Measurements from ENCODE around the gene C6orf89. TPM values are rescaled to one million over a fixed set of nuclear protein-coding genes. Genes with fewer than 3 reads are reported as not detected.

The C6orf89 gene
- total RNA-seq (10 to 100 TPM; 37.4 to 40.0 TPM), polyA plus RNA-seq (51.6 TPM)

DNA sequence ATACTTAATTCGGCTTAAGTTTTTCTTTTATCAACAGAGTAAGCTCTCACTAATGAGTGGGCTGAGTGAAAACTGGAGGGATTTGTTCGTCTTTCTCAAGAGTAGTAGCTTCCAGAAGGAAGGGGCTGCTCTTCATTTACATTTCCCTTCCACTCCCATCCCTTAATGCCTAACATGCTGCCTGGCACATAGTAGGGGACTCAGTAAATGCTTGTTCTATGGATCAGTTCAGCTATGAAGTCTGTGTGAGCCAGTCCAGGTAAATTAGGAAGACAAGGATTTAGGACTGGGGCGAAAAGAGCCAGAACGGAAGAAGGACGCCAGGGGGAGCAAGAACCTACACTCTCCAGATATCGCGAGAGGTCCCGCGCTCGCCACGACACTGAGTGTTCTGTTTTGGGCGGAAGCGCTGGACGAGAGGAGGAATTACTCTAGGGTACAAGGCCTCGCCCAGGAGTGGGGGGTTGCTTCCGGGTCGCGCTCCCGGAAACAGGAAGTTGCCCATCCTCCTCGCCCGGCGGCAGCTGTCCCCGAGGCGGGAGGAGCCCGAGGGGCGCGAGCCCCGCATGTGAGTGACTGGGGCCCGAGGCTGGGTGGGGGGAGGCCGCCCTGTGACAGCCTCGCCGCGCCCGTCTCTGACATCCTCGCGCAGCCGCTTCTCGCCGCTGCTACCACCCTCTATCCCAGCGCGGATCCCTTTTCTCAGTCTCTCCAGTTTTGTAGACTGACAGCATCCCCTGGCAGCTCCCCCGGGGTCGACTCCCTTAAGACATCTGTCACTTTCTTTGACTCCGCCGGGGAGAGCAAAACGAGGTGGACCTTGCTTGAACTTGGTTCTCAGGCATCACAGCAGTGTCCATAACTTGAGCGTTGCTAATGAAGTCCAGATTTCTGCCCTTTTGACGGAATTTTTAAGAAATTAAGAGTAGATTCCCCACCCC lies at the start of gene C6orf89:
C6orf89 (plus strand) TSS at position 492 of the 941 bp plus-strand sequence. CDS start 13,493 bp downstream, outside the sequence.
- H3K27me3 ChIP-seq (ENCODE audit: insufficient read depth, low read length, poor library complexity, severe bottlenecking) = no peaks in the 10 kb centered on the region
- ChIA-PET POLR2A (interaction anchor here (1.1 to 2.4 kb wide), 6 partner anchors 12 to 285 kb away, joined by 3 to 21 read pairs (median 10); partner anchors contain the start of genes MTCH1 and PPIL1), CTCF (interaction anchor here (0.6 to 5.0 kb wide), 32 partner anchors 9 to 337 kb away, joined by 3 to 93 read pairs (median 4); partner anchors contain the start of genes MTCH1 and PPIL1)
- Mint-ChIP-seq H3K27ac (peak within 1 kb of the TSS; percentile 84 to 97 (median 96)), H3K9me3 (no peaks in the 10 kb centered on the region), H3K36me3 (peaks cover 0 to 3% (median 2%) of the 10 kb centered on the region in 3 donors), H3K4me3 (peak within 1 kb of the TSS; percentile 79 to 96 (median 91)), H3K4me1 (peaks cover 32 to 50% (median 50%) of the 10 kb centered on the region in 3 donors), H3K27me3 (no peaks in the 10 kb centered on the region)
- H3K36me3 ChIP-seq (ENCODE audit: insufficient read depth, low read length) = no peaks in the 10 kb centered on the region
- H3K9me3 ChIP-seq (ENCODE audit: low read length) = no peaks in the 10 kb centered on the region
- peak within 1 kb of the TSS; percentile 72 for H3K4me3 ChIP-seq (ENCODE audit: low read length)
- DNase-seq = peak; percentile 95 to 99 (median 97)
- peak within 1 kb of the TSS; percentile 82 for H3K27ac ChIP-seq (ENCODE audit: low read depth, low read length)
- peaks cover 34% of the 10 kb centered on the region for H3K4me1 ChIP-seq (ENCODE audit: insufficient read depth, low read length)

- POLR2A ChIA-PET = no interaction called here
- Mint-ChIP-seq H3K27ac (peak overlapping the region in 1 of 8 donors; percentile 66), H3K36me3 (peaks cover 0 to 3% (median 0%) of the 10 kb centered on the region in 3 donors), H3K4me1 (peaks cover 11 to 23% (median 12%) of the 10 kb centered on the region in 3 donors), H3K9me3 (no peaks in the 10 kb centered on the region), H3K27me3 (peaks cover 27 to 39% of the 10 kb centered on the region in 2 donors), H3K4me3 (no peak overlapping the region)
- Histone ChIP-seq H3K27ac (ENCODE audit: low read depth, low read length) (no peak overlapping the region), H3K4me3 (ENCODE audit: low read length) (no peak overlapping the region), H3K4me1 (ENCODE audit: insufficient read depth, low read length) (peaks cover 15% of the 10 kb centered on the region), H3K27me3 (ENCODE audit: insufficient read depth, low read length, poor library complexity, severe bottlenecking) (peaks cover 15% of the 10 kb centered on the region), H3K9me3 (ENCODE audit: low read length) (no peaks in the 10 kb centered on the region), H3K36me3 (ENCODE audit: insufficient read depth, low read length) (no peaks in the 10 kb centered on the region)
- DNase-seq = no peak
- CTCF ChIA-PET = no interaction called here
Measured at GRCh38 chr6:36836111-36837021, 49.4 kb upstream of the C6orf89 start.

DNA sequence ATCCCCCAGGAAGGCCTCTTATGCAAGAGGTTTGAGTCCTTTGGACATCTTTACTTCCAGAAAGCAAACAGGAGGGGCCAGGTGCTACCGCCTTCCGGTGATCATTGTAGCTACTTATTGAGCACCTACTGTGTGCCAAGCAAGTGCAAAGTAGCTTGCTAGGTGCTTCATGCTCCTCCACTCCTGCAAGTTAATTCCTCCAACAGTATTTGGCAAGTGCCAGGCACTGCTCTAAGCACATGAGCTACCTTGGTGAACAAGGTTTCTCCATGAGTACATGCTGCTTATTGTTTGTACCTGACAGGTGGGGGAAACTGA lies 48.8 kb upstream of the C6orf89 start:
- Histone ChIP-seq H3K4me3 (ENCODE audit: low read length) (no peak overlapping the region), H3K9me3 (ENCODE audit: low read length) (no peaks in the 10 kb centered on the region), H3K27me3 (ENCODE audit: insufficient read depth, low read length, poor library complexity, severe bottlenecking) (peaks cover 15% of the 10 kb centered on the region), H3K27ac (ENCODE audit: low read depth, low read length) (no peak overlapping the region), H3K4me1 (ENCODE audit: insufficient read depth, low read length) (peaks cover 15% of the 10 kb centered on the region), H3K36me3 (ENCODE audit: insufficient read depth, low read length) (no peaks in the 10 kb centered on the region)
- CTCF ChIA-PET = no interaction called here
- peak overlapping the region in 1 of 7 donors; percentile 33 for H3K4me3 Mint-ChIP-seq
- H3K27ac Mint-ChIP-seq = no peak overlapping the region
- POLR2A ChIA-PET = no interaction called here
- H3K36me3 Mint-ChIP-seq = peaks cover 0 to 3% (median 0%) of the 10 kb centered on the region in 3 donors
- peaks cover 11 to 23% (median 12%) of the 10 kb centered on the region in 3 donors for H3K4me1 Mint-ChIP-seq
- no peaks in the 10 kb centered on the region for H3K9me3 Mint-ChIP-seq
- peaks cover 27 to 40% of the 10 kb centered on the region in 2 donors for H3K27me3 Mint-ChIP-seq
- DNase-seq = no peak

GRCh38 chr6:36837686-36838085 lies 48.1 kb upstream of the C6orf89 start:
- H3K36me3 Mint-ChIP-seq = peaks cover 0 to 3% (median 0%) of the 10 kb centered on the region in 3 donors
- POLR2A ChIA-PET = interaction anchor here (0.5 kb wide), 1 partner anchor 497 kb away, joined by 3 read pairs; no protein-coding TSS in a partner anchor
- H3K4me1 Mint-ChIP-seq = peaks cover 11 to 23% (median 12%) of the 10 kb centered on the region in 3 donors

GRCh38 chr6:36838896-36839748 lies 46.6 kb upstream of the C6orf89 start, which contains the start of gene CPNE5:
CPNE5 (minus strand) TSS chr6:36839444; CDS start chr6:36839377, 67 bp downstream.
- no peaks in the 10 kb centered on the region for H3K9me3 Mint-ChIP-seq
- CTCF ChIA-PET = no interaction called here
- H3K36me3 Mint-ChIP-seq = peaks cover 0 to 3% (median 0%) of the 10 kb centered on the region in 3 donors
- no peak for DNase-seq
- Histone ChIP-seq H3K4me3 (ENCODE audit: low read length) (peak within 1 kb of the TSS; percentile 38), H3K27ac (ENCODE audit: low read depth, low read length) (no peak within 1 kb of the TSS), H3K9me3 (ENCODE audit: low read length) (no peaks in the 10 kb centered on the region), H3K27me3 (ENCODE audit: insufficient read depth, low read length, poor library complexity, severe bottlenecking) (peaks cover 15% of the 10 kb centered on the region), H3K36me3 (ENCODE audit: insufficient read depth, low read length) (no peaks in the 10 kb centered on the region), H3K4me1 (ENCODE audit: insufficient read depth, low read length) (peaks cover 15% of the 10 kb centered on the region)
- POLR2A ChIA-PET = no interaction called here
- H3K27me3 Mint-ChIP-seq = peaks cover 27 to 35% of the 10 kb centered on the region in 2 donors
- peak within 1 kb of the TSS; percentile 46 to 91 (median 77) for H3K4me3 Mint-ChIP-seq
- H3K27ac Mint-ChIP-seq = peak within 1 kb of the TSS in 3 of 8 donors; percentile 26 to 29 (median 27)
- H3K4me1 Mint-ChIP-seq = peaks cover 11 to 23% (median 12%) of the 10 kb centered on the region in 3 donors

More at GRCh38 chr6:36837686-36838085, 48.1 kb upstream of the C6orf89 start:
- Mint-ChIP-seq H3K27me3 (peaks cover 27 to 40% of the 10 kb centered on the region in 2 donors), H3K9me3 (no peaks in the 10 kb centered on the region), H3K4me3 (peak overlapping the region in 4 of 7 donors; percentile 12 to 62 (median 50)), H3K27ac (peak overlapping the region in 1 of 8 donors; percentile 87)
- H3K27ac ChIP-seq (ENCODE audit: low read depth, low read length) = no peak overlapping the region
- CTCF ChIA-PET = interaction anchor here (0.7 kb wide), 1 partner anchor 1520 kb away, joined by 3 read pairs; no protein-coding TSS in a partner anchor
- peaks cover 15% of the 10 kb centered on the region for H3K4me1 ChIP-seq (ENCODE audit: insufficient read depth, low read length)
- H3K9me3 ChIP-seq (ENCODE audit: low read length) = no peaks in the 10 kb centered on the region
- no peak overlapping the region for H3K4me3 ChIP-seq (ENCODE audit: low read length)
- peaks cover 15% of the 10 kb centered on the region for H3K27me3 ChIP-seq (ENCODE audit: insufficient read depth, low read length, poor library complexity, severe bottlenecking)
- H3K36me3 ChIP-seq (ENCODE audit: insufficient read depth, low read length) = no peaks in the 10 kb centered on the region
- DNase-seq = no peak

DNA sequence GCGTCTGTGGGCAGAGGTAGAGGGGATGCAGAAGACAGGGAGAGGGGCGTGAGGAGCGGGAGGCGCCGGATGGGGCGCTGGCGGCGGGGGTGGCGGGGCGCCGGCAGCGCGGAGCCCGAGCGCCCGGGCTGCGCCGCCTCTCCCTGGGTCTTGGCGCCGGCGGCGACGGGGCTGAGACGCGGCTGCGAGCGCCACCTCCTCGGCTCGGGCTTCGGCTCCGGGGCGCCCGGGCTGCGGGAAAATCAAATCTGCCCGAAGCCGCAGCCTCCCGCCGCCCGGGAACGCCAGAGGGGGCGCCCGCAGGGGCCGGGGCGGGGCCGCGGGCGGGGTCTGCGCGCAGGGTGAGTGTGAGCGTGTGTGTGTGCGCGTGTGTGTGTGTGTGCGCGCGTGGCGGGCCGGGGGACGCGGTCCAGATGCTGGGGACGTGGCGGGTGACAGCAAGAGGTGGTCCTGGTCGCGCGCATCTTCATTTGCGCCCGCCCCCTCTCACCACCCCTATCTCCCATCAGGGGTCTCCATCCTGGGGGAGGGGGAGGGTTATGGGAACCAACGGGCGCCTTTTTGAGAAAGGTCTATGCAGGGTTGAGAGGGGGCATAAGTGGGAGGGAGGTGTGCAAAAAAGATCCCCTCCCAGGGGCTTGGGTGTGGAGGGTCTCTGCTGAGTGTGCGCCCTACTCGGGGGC lies 45.9 kb upstream of the C6orf89 start:
- peaks cover 11 to 23% (median 12%) of the 10 kb centered on the region in 3 donors for H3K4me1 Mint-ChIP-seq
- H3K4me3 Mint-ChIP-seq = peak overlapping the region; percentile 46 to 91 (median 77)
- ChIA-PET CTCF (no interaction called here), POLR2A (no interaction called here)
- H3K36me3 Mint-ChIP-seq = peaks cover 0 to 3% (median 0%) of the 10 kb centered on the region in 3 donors
- peak; percentile 9 to 57 (median 29) for DNase-seq
- H3K9me3 Mint-ChIP-seq = no peaks in the 10 kb centered on the region
- Histone ChIP-seq H3K27ac (ENCODE audit: low read depth, low read length) (no peak overlapping the region), H3K36me3 (ENCODE audit: insufficient read depth, low read length) (no peaks in the 10 kb centered on the region), H3K4me1 (ENCODE audit: insufficient read depth, low read length) (peaks cover 15% of the 10 kb centered on the region), H3K27me3 (ENCODE audit: insufficient read depth, low read length, poor library complexity, severe bottlenecking) (peaks cover 15% of the 10 kb centered on the region), H3K4me3 (ENCODE audit: low read length) (peak overlapping the region; percentile 38), H3K9me3 (ENCODE audit: low read length) (no peaks in the 10 kb centered on the region)
- peak overlapping the region in 2 of 8 donors; percentile 27 to 29 for H3K27ac Mint-ChIP-seq
- H3K27me3 Mint-ChIP-seq = peaks cover 27 to 32% of the 10 kb centered on the region in 2 donors

Data from CD8-positive, alpha-beta memory T cell (primary cell).